H1 (cell line): ENCODE data around the gene SPATS2. TPM values are rescaled to one million over a fixed set of nuclear protein-coding genes. Genes with fewer than 3 reads are reported as not detected.

Experiments
- CTCF ChIA-PET: fragments of 300-600 bp; sonication (Branson Sonifier 250); formaldehyde crosslinking; loops from one replicate; lab custom pipeline; 2021; ENCODE audit not compliant: partially characterized antibody; lab: Charles Lee
- POLR2A ChIA-PET: fragments of 300-600 bp; sonication (Branson Sonifier 250); formaldehyde crosslinking; loops from one replicate; lab custom pipeline; 2021; ENCODE audit warnings: inconsistent platforms; ENCODE audit not compliant: partially characterized antibody; lab: Charles Lee
- DNase-seq, 2 experiments: peaks; one replicate each; pipeline versions ENCODE4 v3.0.0 to v3.0.0-alpha.2; 2010 to 2022; ENCODE audit warnings: low spot score in 2 of 2, low read depth in 1 of 2, mixed read lengths in 1 of 2
- FAIRE-seq: peaks from 2 replicates; lab custom pipeline; 2011; peaks lifted over from hg19 to GRCh38; lab: Jason Lieb, UNC
- H2AFZ ChIP-seq: 2 replicates; pipeline ENCODE4 v1.8.1; 2012; ENCODE audit warnings: low read length, inconsistent platforms
- H2AK5ac ChIP-seq: 2 replicates; pipeline ENCODE4 v1.6.1; 2013; ENCODE audit warnings: low read depth, low read length
- H2BK120ac ChIP-seq: replicated peaks from 2 replicates; pipeline ENCODE3; 2013; ENCODE audit warnings: low read depth, low read length, inconsistent platforms
- H2BK12ac ChIP-seq: 2 replicates; pipeline ENCODE4 v1.6.1; 2013; ENCODE audit warnings: low read depth, low read length
- H2BK15ac ChIP-seq: 2 replicates; pipeline ENCODE4 v1.6.1; 2013; ENCODE audit warnings: low read length
- H2BK20ac ChIP-seq: 2 replicates; pipeline ENCODE4 v1.6.1; 2013; ENCODE audit warnings: low read length
- H2BK5ac ChIP-seq: 2 replicates; pipeline ENCODE4 v1.6.1; 2013; ENCODE audit warnings: low read depth, low read length
- H3K14ac ChIP-seq: 2 replicates; pipeline ENCODE4 v1.6.1; 2013; ENCODE audit warnings: inconsistent platforms; ENCODE audit not compliant: insufficient read length
- H3K18ac ChIP-seq: 2 replicates; pipeline ENCODE4 v1.6.1; 2013; ENCODE audit warnings: low read length; ENCODE audit errors: extremely low read depth
- H3K23ac ChIP-seq: 2 replicates; pipeline ENCODE4 v1.6.1; 2013; ENCODE audit warnings: inconsistent platforms; ENCODE audit not compliant: insufficient read length
- H3K23me2 ChIP-seq: 2 replicates; pipeline ENCODE4 v1.6.1; 2013; ENCODE audit warnings: low read depth, low read length
- H3K27ac ChIP-seq: 2 replicates; pipeline ENCODE4 v1.6.1; 2011; ENCODE audit warnings: low read depth, low read length, inconsistent platforms
- H3K27me3 ChIP-seq, 4 experiments: replicated peaks in 1 of 4; 1 replicate in 1 of 4; 2 replicates in 3 of 4; pipeline versions ENCODE4 v1.6.1 to v1.8.1; 2011 to 2013; ENCODE audit warnings: low read length in 3 of 4, mild to moderate bottlenecking in 3 of 4, inconsistent platforms in 2 of 4, mixed read lengths in 2 of 4, moderate library complexity in 1 of 4; ENCODE audit not compliant: control insufficient read depth in 3 of 4, insufficient read depth in 3 of 4; ENCODE audit errors: extremely low read depth in 1 of 4
- H3K36me3 ChIP-seq, 4 experiments: 2 replicates each; pipeline versions ENCODE4 v1.6.1 to v1.8.1; 2011 to 2013; ENCODE audit warnings: mild to moderate bottlenecking in 4 of 4, low read length in 3 of 4, moderate library complexity in 2 of 4, control low read depth in 1 of 4, inconsistent platforms in 1 of 4; ENCODE audit not compliant: insufficient read depth in 4 of 4, control insufficient read depth in 2 of 4
- H3K4ac ChIP-seq: replicated peaks from 2 replicates; pipeline ENCODE3; 2013; ENCODE audit warnings: low read length, low read depth, mixed read lengths, inconsistent platforms; ENCODE audit not compliant: insufficient read length
- H3K4me1 ChIP-seq, 4 experiments: replicated peaks in 1 of 4; 1 replicate in 1 of 4; 2 replicates in 3 of 4; pipeline versions ENCODE4 v1.6.1 to v1.8.1; 2011 to 2013; ENCODE audit warnings: low read length in 3 of 4, inconsistent platforms in 2 of 4, mixed read lengths in 1 of 4; ENCODE audit not compliant: insufficient read depth in 4 of 4, control insufficient read depth in 3 of 4
- H3K4me2 ChIP-seq, 2 experiments: 2 replicates each; pipeline versions ENCODE4 v1.6.1 to v1.8.1; 2011 to 2013; ENCODE audit warnings: low read depth in 2 of 2, low read length in 2 of 2, control low read depth in 1 of 2, inconsistent platforms in 1 of 2, mild to moderate bottlenecking in 1 of 2; ENCODE audit not compliant: insufficient read depth in 1 of 2
- H3K4me3 ChIP-seq, 4 experiments: fragments of 200-600, 300-600 bp in 1 of 4; sonication (generic), shearing (Covaris generic), sonication (Bioruptor Twin) in 1 of 4; 2 replicates each; pipeline versions ENCODE4 v1.5.1 to v1.8.1; 2011 to 2016; ENCODE audit warnings: low read length in 4 of 4, low read depth in 3 of 4, control low read depth in 2 of 4, inconsistent platforms in 2 of 4, mild to moderate bottlenecking in 2 of 4, mixed read lengths in 1 of 4, moderate library complexity in 1 of 4; ENCODE audit not compliant: insufficient read depth in 2 of 4; ENCODE audit errors: extremely low read depth in 1 of 4
- H3K56ac ChIP-seq: replicated peaks from 2 replicates; pipeline ENCODE3; 2013; ENCODE audit warnings: low read depth, mild to moderate bottlenecking, mixed read lengths, low read length, inconsistent platforms; ENCODE audit not compliant: insufficient read length
- H3K79me1 ChIP-seq: 2 replicates; pipeline ENCODE4 v1.6.1; 2013; ENCODE audit warnings: low read depth, low read length, control low read depth
- H3K79me2 ChIP-seq, 2 experiments: 2 replicates each; pipeline versions ENCODE4 v1.6.1 to v1.8.1; 2012 to 2013; ENCODE audit warnings: low read length in 2 of 2, mild to moderate bottlenecking in 2 of 2, inconsistent platforms in 1 of 2; ENCODE audit not compliant: insufficient read depth in 2 of 2, control insufficient read depth in 1 of 2
- H3K9ac ChIP-seq, 4 experiments: replicated peaks in 1 of 4; 1 replicate in 1 of 4; 2 replicates in 3 of 4; pipeline versions ENCODE4 v1.6.1 to v1.8.1; 2011 to 2013; ENCODE audit warnings: low read depth in 3 of 4, low read length in 3 of 4, control low read depth in 2 of 4, mild to moderate bottlenecking in 2 of 4, moderate library complexity in 2 of 4, inconsistent platforms in 1 of 4; ENCODE audit errors: extremely low read depth in 1 of 4
- H3K9me3 ChIP-seq, 2 experiments: 2 replicates each; pipeline versions ENCODE4 v1.6.1 to v1.8.1; 2012 to 2013; ENCODE audit warnings: mild to moderate bottlenecking in 2 of 2, moderate library complexity in 2 of 2, control low read depth in 1 of 2, inconsistent platforms in 1 of 2, low read depth in 1 of 2, low read length in 1 of 2, mixed read lengths in 1 of 2; ENCODE audit not compliant: insufficient read depth in 2 of 2
- H4K20me1 ChIP-seq, 2 experiments: replicated peaks in 1 of 2; 2 replicates each; pipeline versions ENCODE3 to v1.8.1; 2011 to 2013; ENCODE audit warnings: inconsistent platforms in 2 of 2, low read length in 2 of 2, mild to moderate bottlenecking in 1 of 2; ENCODE audit not compliant: insufficient read depth in 2 of 2, control insufficient read depth in 1 of 2
- H4K5ac ChIP-seq: 2 replicates; pipeline ENCODE4 v1.6.1; 2013; ENCODE audit warnings: low read length, low read depth, mixed read lengths, inconsistent platforms; ENCODE audit not compliant: insufficient read length
- H4K8ac ChIP-seq: 2 replicates; pipeline ENCODE4 v1.8.0; 2013; ENCODE audit warnings: mild to moderate bottlenecking, moderate library complexity, low read length, inconsistent platforms; ENCODE audit not compliant: insufficient read depth; ENCODE audit errors: extremely low read depth
- H4K91ac ChIP-seq: replicated peaks from 2 replicates; pipeline ENCODE3; 2013; ENCODE audit warnings: low read length, mixed read lengths, inconsistent platforms; ENCODE audit not compliant: insufficient read length
- CTCF ChIP-seq, 3 experiments: IDR thresholded peaks; 1 replicate in 2 of 3; 2 replicates in 1 of 3; pipeline versions ENCODE4 v1.5.1 to v1.6.1; 2011; ENCODE audit warnings: low read length in 3 of 3, mild to moderate bottlenecking in 3 of 3, inconsistent platforms in 2 of 3, low read depth in 1 of 3, moderate library complexity in 1 of 3; ENCODE audit not compliant: insufficient read depth in 1 of 3; ENCODE audit errors: control extremely low read depth in 1 of 3
- JUN ChIP-seq: IDR thresholded peaks from 2 replicates; pipeline ENCODE4 v1.6.1; 2011; ENCODE audit warnings: low read depth, mild to moderate bottlenecking, improper control_type of control experiment, low read length
- MAX ChIP-seq: IDR thresholded peaks from 2 replicates; pipeline ENCODE4 v1.6.1; 2012; ENCODE audit warnings: inconsistent platforms
- POLR2A ChIP-seq, 2 experiments: IDR thresholded peaks; 1 replicate in 1 of 2; 2 replicates in 1 of 2; pipeline ENCODE4 v1.6.1; 2011; ENCODE audit warnings: low read depth in 2 of 2, low read length in 2 of 2, mild to moderate bottlenecking in 2 of 2; ENCODE audit errors: control extremely low read depth in 1 of 2
- POLR2AphosphoS5 ChIP-seq: IDR thresholded peaks from 2 replicates; pipeline ENCODE4 v1.6.1; 2011; ENCODE audit warnings: low read depth, low read length
- RNF2 ChIP-seq: fragments of 200-900, 300-1000 bp; sonication (generic); IDR thresholded peaks from 2 replicates; pipeline ENCODE4 v1.7.1; 2016; ENCODE audit warnings: borderline replicate concordance, low read depth, mild to moderate bottlenecking, antibody characterized with exemption, low read length; ENCODE audit not compliant: poor library complexity, severe bottlenecking; ENCODE audit errors: missing control alignments
- RXRA ChIP-seq: IDR thresholded peaks from 2 replicates; pipeline ENCODE4 v1.6.1; 2011; ENCODE audit warnings: low read depth, mild to moderate bottlenecking, low read length, moderate library complexity; ENCODE audit not compliant: insufficient read depth
- SAP30 ChIP-seq: fragments of 300-600 bp; sonication (generic); IDR thresholded peaks from 2 replicates; pipeline ENCODE4 v1.7.1; 2012; ENCODE audit warnings: low read length, moderate library complexity, mild to moderate bottlenecking, inconsistent platforms; ENCODE audit not compliant: insufficient read depth, insufficient replicate concordance
- SIX5 ChIP-seq: IDR thresholded peaks from 2 replicates; pipeline ENCODE4 v1.6.1; 2011; ENCODE audit warnings: mild to moderate bottlenecking, low read depth, low read length
- ZNF274 ChIP-seq: IDR thresholded peaks from 2 replicates; pipeline ENCODE4 v1.7.0; 2012; ENCODE audit warnings: low read length, borderline replicate concordance; ENCODE audit errors: extremely low read depth
- WGBS, 2 experiments: shearing (Covaris generic) in 1 of 2; methylation state at CpG; one replicate each; pipeline versions ENCODE4 v1.1.6 to v1.1.7; 2013 to 2015; ENCODE audit warnings: low lambda C conversion rate in 2 of 2, mixed read lengths in 2 of 2, inconsistent platforms in 1 of 2, low coverage in 1 of 2, missing lambda C conversion rate in 1 of 2; ENCODE audit not compliant: insufficient replicate concordance in 2 of 2, insufficient coverage in 1 of 2, insufficient read length in 1 of 2; ENCODE audit errors: extremely low coverage in 1 of 2, missing lambda C conversion rate in 1 of 2; 5-methylcytosine and 5-hydroxymethylcytosine counted together
- polyA plus RNA-seq, 7 experiments: library from polyadenylated mRNA; depleted of rRNA in 3 of 7; stranded (reverse) in 5 of 7; unstranded in 2 of 7; fragments of >200 nt in 5 of 7; fragments of 200-250 nt in 2 of 7; gene quantifications; 1 replicate in 5 of 7; 2 replicates in 1 of 7; 4 replicates in 1 of 7; pipeline versions ENCODE4 v1.2.1 to v1.2.3, GENCODE V29; 2011 to 2013; ENCODE audit warnings: missing spikeins in 2 of 7, mixed read lengths in 2 of 7
- total RNA-seq: library from RNA; stranded (reverse); fragmentation: NEBNext Ultra II Directional; extraction: Animal tissue kit (Norgen Biotek cat#: 25700); gene quantifications from 2 replicates; pipeline ENCODE4 v1.2.1, GENCODE V29; 2021

The SPATS2 gene
- total and polyA plus RNA-seq, 2 of the 8 experiments (the other 6 are each of a cell fraction or from before 2014, with no cell fraction given): 19.2 to 24.5 TPM

- peaks cover 6 to 55% (median 45%) of the 10 kb centered on the region in 4 experiments for H3K27me3 ChIP-seq
- TF ChIP-seq CTCF (IDR thresholded peaks at IDR 0.05; ENCODE audit: control extremely low read depth in 1 of 3, insufficient read depth in 1 of 3, low read depth in 1 of 3, low read length in 3 of 3) (no peak), POLR2A (IDR thresholded peaks at IDR 0.05; ENCODE audit: control extremely low read depth in 1 of 2, low read depth in 2 of 2, low read length in 2 of 2) (no peak), RXRA (no peak), MAX (no peak), SAP30 (no peak), RNF2 (no peak), SIX5 (no peak), ZNF274 (no peak), POLR2AphosphoS5 (no peak), JUN (no peak)
These were observed 183.5 kb downstream of the SPATS2 start for GRCh38 chr12:49550693-49551252.

More at GRCh38 chr12:49550693-49551252, 183.5 kb downstream of the SPATS2 start:
- H2BK20ac ChIP-seq: no peak overlapping the region
- no peak overlapping the region for H2BK5ac ChIP-seq
- FAIRE-seq (no peak), DNase-seq (no peak)
- H4K5ac ChIP-seq: no peak overlapping the region
- no peak overlapping the region for H3K4me3 ChIP-seq
- no peaks in the 10 kb centered on the region for H4K20me1 ChIP-seq
- no peaks in the 10 kb centered on the region for H3K79me2 ChIP-seq
- H3K18ac ChIP-seq: no peak overlapping the region
- no peak overlapping the region for H2BK120ac ChIP-seq
- H3K4me2 ChIP-seq: no peak overlapping the region
- H3K14ac ChIP-seq: no peak overlapping the region
- H4K91ac ChIP-seq: no peak overlapping the region
- POLR2A ChIA-PET: interaction anchor here (0.9 to 6.7 kb wide), 4 partner anchors 9 to 237 kb away, joined by 3 to 72 read pairs (median 4); partner anchors contain the start of gene MCRS1
- H3K27ac ChIP-seq: no peak overlapping the region
- H2AK5ac ChIP-seq: no peak overlapping the region
- H2BK15ac ChIP-seq: no peak overlapping the region
- no peak overlapping the region; the same call in 1 of the 2 replicates for H4K8ac ChIP-seq
- H3K9ac ChIP-seq: no peak overlapping the region
- no peak overlapping the region for H3K23ac ChIP-seq
- H3K9me3 ChIP-seq: no peaks in the 10 kb centered on the region
- no peak overlapping the region for H2BK12ac ChIP-seq
- no peaks in the 10 kb centered on the region for H3K79me1 ChIP-seq
- peaks cover 0 to 14% (median 9%) of the 10 kb centered on the region in 4 experiments; a peak in 6 of 7 replicates for H3K4me1 ChIP-seq
- CTCF ChIA-PET: interaction anchor here (0.9 to 14.0 kb wide), 13 partner anchors 9 to 262 kb away, joined by 3 to 171 read pairs (median 6); partner anchors contain the start of genes KCNH3 and MCRS1
- 88% methylated on average over 6 of the region's 6 CpGs; no CpG with 5 or more reads in 1 of the 2 experiments for WGBS, 2 experiments
- no peak overlapping the region for H2AFZ ChIP-seq
- H3K56ac ChIP-seq: no peak overlapping the region
- H3K23me2 ChIP-seq: peaks cover 8% of the 10 kb centered on the region; the same call in 1 of the 2 replicates
- peaks cover 0 to under 1% (median 0%) of the 10 kb centered on the region in 4 experiments; a peak in 1 of 8 replicates for H3K36me3 ChIP-seq
- no peak overlapping the region for H3K4ac ChIP-seq
